Measurements from ENCODE around the gene CDS1.
"Not testable (repeated sequence)": the region's sequence is repeated elsewhere in the genome, so short reads cannot be mapped to it uniquely, and the experiment has no call there.

Gene CDS1

GRCh38 chr4:84614891-84615290 lies 32.0 kb downstream of the CDS1 start:
- no peak for DNase-seq

GRCh38 chr4:84615355-84615754 lies 32.4 kb downstream of the CDS1 start:
- no peak for DNase-seq

GRCh38 chr4:84622959-84623358 lies 40.0 kb downstream of the CDS1 start:
- DNase-seq, result no peak

- DNase-seq, result no peak
These were observed 40.7 kb downstream of the CDS1 start for GRCh38 chr4:84623661-84624060.

- no peak for DNase-seq
These were observed 43.7 kb downstream of the CDS1 start for GRCh38 chr4:84626673-84627072.

- DNase-seq, result no peak
These were observed 48.6 kb downstream of the CDS1 start for GRCh38 chr4:84631573-84631972.

GRCh38 chr4:84632092-84632491 lies 49.2 kb downstream of the CDS1 start:
- DNase-seq, result no peak

- no peak for DNase-seq
These were observed 52.0 kb downstream of the CDS1 start for GRCh38 chr4:84634961-84635360.

GRCh38 chr4:84638092-84638491 lies 55.2 kb downstream of the CDS1 start:
- DNase-seq, result no peak

GRCh38 chr4:84639145-84639544 lies 56.2 kb downstream of the CDS1 start:
- DNase-seq, result no peak

GRCh38 chr4:84644087-84644486 lies 61.2 kb downstream of the CDS1 start:
- no peak for DNase-seq

GRCh38 chr4:84647312-84647884 lies 64.5 kb downstream of the CDS1 start:
- DNase-seq, result no peak

- DNase-seq, result no peak
These were observed 65.3 kb downstream of the CDS1 start for GRCh38 chr4:84648178-84648577.

GRCh38 chr4:84648863-84649647 lies 66.1 kb downstream of the CDS1 start:
- DNase-seq, result no peak

- no peak for DNase-seq
These were observed 68.6 kb downstream of the CDS1 start for GRCh38 chr4:84651499-84651898.

GRCh38 chr4:84652478-84652877 lies 69.6 kb downstream of the CDS1 start:
- no peak for DNase-seq

- no peak for DNase-seq
These were observed 77.7 kb downstream of the CDS1 start for GRCh38 chr4:84660606-84661005.

- no peak for DNase-seq
These were observed 78.4 kb downstream of the CDS1 start for GRCh38 chr4:84661191-84661939.

GRCh38 chr4:84664767-84665166 lies 81.8 kb downstream of the CDS1 start:
- DNase-seq, result not testable (repeated sequence)

- DNase-seq, result no peak
These were observed 83.5 kb downstream of the CDS1 start for GRCh38 chr4:84666439-84666838.

- no peak for DNase-seq
These were observed 86.3 kb downstream of the CDS1 start for GRCh38 chr4:84669201-84669600.

- DNase-seq, result no peak
These were observed 89.2 kb downstream of the CDS1 start for GRCh38 chr4:84672177-84672576.

- DNase-seq, result no peak
These were observed 90.7 kb downstream of the CDS1 start for GRCh38 chr4:84673475-84674240.

Data from NCI-H774 (cell line).